ENCODE data around the gene HNRNPLL.
"Not testable (repeated sequence)": the region's sequence is repeated elsewhere in the genome, so short reads cannot be mapped to it uniquely, and the experiment has no call there.

Gene HNRNPLL

DNA sequence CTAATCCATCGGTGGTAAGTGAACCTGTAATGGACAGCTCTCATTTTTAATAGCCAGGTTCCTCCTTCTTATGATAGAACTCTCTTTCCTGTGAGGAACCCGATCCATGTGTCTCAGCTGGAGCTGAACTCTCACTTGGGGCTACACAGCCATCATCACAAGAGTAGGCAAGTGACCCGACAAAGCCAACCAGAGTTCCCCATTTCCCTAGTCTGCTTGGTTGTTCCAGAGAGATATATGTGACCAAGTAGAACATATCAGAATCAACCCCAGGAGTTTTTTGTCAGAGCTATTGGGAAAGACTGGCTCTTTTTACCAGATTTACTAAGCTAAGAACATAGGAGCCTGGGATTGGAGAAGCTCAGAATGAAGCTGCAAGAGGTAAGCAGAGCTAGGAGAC lies 14.6 kb upstream of the HNRNPLL start:
- DNase-seq: no peak

DNA sequence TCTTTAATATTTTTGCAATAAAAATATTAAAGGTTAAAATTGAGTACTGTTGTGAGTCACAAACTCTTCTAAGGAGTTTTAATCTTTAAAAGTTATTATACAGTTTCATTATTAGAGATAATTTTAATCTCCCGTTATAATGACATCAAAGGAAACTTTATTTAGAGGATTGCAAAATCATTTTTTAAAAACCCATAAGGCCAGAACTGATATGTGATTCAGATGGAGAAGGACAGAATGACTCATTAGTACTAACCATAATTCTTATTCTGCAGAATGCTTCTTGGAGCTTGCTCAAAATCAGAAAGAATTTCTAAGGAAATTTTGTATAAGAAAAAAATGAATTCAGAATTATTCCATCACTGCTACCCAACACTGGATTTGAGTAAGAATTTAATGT lies 12.5 kb upstream of the HNRNPLL start:
- DNase-seq: no peak

DNA sequence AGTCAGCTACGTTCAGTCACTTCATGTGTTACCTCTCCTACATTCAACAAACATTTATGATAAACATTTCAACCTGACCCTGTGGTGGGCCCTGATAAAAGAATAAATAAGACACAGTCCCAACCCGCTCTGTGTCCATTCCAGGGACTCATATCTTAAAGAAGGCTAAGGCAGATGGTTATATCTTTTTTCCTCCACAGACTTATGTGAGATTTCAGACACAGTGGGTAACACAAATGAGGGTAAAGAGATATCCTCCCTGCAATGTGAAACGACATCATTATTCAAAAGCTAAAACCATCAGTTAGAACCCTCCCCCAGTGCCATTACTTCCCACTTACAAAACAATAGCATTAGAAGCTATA lies 11.1 kb upstream of the HNRNPLL start:
- no peak for DNase-seq

DNA sequence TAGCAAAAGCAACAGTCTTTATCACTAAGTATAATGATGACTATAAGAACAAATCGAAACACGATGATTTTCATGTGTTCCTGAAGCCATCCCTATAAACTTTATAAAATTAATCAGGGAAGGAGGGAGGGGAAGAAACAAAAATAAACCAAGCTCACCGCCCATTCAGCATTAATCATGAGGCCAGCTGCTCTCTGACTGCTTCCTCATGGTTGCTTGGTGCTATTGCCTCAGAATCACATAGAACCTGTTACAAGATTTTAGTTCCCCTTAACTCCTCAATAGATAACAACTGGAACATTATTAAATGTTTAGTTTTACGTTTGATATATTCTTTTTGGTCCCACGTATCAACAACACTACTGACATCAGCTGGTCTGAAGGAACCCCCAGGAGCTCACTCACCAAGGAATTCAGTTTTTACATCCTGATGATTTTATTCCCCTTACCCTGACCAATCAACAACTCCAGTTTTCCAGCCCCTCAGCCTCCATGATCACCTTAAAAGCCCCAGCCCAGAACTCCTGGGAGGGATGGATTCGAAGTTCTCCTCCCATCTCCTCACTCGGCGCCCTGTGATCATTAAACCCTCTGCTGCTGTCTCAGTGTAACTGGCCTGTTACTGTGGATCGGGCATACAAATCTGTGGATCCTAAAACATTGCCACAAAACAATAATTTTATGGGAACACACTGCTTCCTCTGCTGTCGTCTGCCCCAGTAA lies 10.6 kb upstream of the HNRNPLL start:
- DNase-seq: no peak

DNA sequence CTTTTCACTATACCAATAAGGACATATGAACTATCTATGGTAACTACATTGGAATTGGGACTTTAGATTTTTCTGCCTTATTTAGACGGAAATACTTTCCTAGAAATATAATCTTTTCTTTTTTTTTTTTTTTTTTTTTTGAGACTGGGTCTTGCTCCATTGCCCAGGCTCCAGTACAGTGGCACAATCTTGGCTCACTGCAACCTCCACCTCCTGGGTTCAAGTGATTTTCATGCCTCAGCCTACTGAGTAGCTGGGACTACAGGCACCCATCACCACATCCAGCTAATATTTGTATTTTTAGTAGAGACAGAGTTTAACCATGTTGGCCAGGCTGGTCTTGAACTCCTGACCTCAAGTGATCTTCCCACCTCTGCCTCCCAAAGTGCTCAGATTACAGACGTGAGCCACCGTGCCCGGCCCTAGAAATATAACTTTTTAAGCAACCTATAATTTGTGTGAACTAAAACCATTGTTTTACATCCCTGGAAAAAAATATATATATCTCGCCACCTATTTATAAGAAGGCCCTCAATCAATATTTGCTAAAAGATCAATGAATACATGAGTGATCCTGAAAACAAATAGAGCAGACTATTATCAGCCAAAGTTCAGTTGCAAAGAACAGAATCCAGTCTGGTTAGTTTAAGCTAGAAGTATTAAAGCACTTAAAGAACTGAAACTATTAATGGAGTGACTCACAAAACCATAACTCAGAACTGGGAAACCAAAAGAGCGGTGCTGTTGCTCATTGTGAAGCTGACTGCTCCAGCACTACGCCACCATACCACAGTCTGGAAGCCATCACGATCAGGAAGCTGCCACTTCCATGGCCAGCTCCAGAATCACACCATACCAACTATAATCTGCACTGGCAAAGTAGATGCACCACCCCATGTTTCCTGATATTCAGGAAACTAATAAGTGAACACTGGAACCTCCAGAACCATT lies 8.4 kb upstream of the HNRNPLL start:
- no peak for DNase-seq

- not testable (repeated sequence) for DNase-seq
Observed at GRCh38 chr2:38609246-38609645, 6.5 kb upstream of the HNRNPLL start.

DNA sequence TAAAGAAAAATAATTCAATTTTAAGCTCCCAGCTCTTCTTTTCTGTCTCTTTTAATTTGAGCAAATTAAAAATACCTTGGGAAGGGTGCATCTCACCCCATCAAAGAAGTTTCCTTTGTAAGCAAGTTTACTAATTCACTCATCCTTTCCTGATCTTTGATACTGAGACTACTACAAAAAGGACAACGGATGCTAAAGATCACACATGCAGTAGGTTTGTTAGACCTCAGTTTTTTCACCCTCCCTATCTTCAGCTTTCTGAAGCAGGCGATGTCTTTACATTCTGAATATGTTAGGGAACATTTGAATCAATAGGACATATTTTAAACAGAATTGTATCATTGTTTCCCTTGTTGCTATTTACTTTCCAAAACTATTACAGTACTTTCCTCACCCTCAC lies 6.0 kb upstream of the HNRNPLL start:
- no peak for DNase-seq

DNA sequence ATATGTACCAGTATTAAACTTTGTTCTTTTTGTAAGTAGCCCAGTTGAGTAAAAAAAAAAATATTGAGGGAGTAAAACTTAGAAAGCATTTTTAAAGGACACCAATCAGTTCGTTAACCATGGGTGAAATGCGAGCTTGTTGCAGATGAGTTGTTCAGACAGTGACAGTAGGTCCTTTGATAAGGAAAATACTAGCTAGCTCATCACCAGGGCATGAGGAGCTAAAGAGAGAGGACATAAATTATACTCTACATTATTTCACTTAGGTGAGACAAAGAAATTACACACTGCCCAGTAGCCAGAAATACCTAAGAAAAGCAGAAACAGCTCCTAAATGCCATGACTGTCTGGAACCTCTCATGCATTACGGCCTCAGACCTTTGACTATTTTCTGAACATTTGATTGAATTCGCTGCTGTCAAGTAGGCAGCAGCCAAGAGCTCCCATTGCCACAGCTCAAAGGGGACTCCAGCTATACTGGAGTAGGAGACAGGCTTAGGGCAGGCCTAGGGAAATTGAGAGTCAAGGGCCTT lies 2.6 kb upstream of the HNRNPLL start:
- no peak for DNase-seq

GRCh38 chr2:38603402-38604290 lies 918 bp upstream of the HNRNPLL start:
- DNase-seq: no peak

GRCh38 chr2:38602136-38602731 lies 494 bp downstream of the HNRNPLL start:
- DNase-seq: no peak

- DNase-seq: no peak
Observed at GRCh38 chr2:38601463-38602135, 1.1 kb downstream of the HNRNPLL start.

DNA sequence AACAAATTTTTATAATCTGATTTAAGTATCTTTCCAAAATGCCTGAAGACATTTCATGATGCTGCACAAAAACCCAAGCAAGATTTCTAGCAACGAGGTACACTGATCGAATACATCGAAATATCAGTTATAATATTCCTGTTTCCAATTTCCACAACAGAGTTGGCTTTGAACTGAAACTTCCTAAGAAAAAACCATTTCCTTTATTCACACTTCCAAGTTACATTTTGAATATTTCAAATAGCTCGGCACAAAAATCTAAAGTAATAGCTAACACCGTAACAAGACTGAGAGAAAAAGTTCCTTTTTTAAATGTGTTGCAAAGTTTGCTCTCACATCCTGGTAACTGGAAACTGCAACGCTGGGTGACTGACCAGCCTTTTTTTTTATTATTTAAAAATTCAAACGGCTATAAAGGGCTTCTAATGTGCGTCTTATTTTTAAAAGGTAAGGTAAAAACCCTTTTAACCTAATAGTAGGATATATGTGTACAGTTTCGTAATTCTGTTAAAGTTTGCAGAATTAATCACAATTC lies 1.7 kb downstream of the HNRNPLL start:
- DNase-seq: no peak

DNA sequence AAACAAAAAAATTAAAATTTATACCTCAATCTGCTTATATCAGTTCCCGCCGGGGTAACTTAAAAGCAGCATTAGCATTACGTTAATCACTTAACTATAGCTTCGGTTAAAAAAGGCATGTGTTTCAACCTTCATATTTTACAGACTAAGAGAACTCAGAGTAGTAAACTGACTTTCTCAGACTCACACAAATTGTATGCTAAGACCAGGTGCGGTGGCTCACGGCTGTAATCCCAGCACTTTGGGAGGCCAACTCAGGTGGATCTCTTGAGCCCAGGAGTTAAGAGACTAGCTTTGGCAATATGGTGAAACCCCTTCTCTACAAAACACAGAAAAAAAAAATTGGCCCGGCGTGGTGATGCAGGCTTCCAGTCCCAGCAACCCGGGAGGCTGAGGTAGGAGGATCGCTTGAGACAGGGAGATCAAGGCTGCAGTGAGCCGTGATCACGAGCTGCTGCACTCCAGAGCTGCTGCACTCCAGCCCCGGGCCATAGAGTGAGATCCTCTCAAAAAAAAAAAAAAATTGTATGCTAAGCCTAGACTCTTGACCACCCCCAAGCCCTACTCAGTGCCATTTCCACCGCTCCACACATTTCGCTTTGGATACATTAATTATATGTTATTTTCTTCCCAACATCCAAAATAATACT lies 2.4 kb downstream of the HNRNPLL start:
- DNase-seq: no peak

- no peak for DNase-seq
Observed at GRCh38 chr2:38599706-38600105, 3.0 kb downstream of the HNRNPLL start.

- DNase-seq: no peak
Observed at GRCh38 chr2:38598991-38599295, 3.8 kb downstream of the HNRNPLL start.

GRCh38 chr2:38598200-38598990 lies 4.3 kb downstream of the HNRNPLL start:
- no peak for DNase-seq

DNA sequence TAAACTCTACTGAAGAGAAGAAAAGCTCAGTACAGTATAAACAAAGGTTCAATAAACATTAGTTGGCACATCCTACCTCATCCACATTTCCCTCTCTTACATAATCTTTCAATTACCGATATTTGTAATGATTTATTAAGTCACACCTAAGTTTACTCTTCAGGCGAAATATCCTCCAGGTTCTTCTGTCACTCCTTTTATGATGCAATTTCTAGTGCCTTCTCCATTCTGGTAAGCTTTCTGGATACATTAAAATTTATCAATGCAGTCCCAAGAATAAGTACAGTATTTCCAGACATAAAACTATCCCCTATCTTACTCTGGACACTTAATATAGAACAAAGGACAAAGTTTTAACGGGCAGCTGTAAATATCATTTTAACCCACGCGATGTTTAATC lies 5.6 kb downstream of the HNRNPLL start:
- no peak for DNase-seq

- DNase-seq: no peak
Observed at GRCh38 chr2:38596229-38596628, 6.5 kb downstream of the HNRNPLL start.

GRCh38 chr2:38592951-38593350 lies 9.8 kb downstream of the HNRNPLL start:
- no peak for DNase-seq

DNA sequence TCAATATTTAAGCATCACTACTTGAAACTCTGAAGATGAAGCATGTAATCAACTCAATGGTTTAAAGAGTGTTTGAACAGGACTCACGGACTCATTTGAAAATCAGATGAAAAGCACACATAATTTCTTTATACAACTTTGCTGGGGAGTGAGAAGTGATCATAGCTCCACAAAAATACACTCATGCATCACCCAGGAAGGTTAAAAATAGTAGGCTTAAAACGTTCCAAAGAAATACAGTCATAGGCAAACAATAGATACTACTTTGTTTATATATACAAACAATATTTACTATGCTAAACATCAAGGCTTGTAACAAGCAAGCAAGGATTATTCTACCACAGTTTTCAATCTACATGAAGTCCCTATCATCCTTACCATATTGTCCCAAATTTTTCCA lies 11.6 kb downstream of the HNRNPLL start:
- no peak for DNase-seq

All from amniotic stem cell (primary cell).